ENCODE results near the gene ATRIP.
A peak's percentile ranks its signal among the peaks of the same experiment; 100 is the strongest.

ATRIP gene

GRCh38 chr3:48436855-48437254 lies 9.7 kb upstream of the ATRIP start (continued):
- no peak for TF ChIP-seq ZNF513 (tag by site-specific recombination; IDR thresholded peaks at IDR 0.05)
- no peak for TF ChIP-seq ZNF26 (tag by site-specific recombination; IDR thresholded peaks at IDR 0.05)

GRCh38 chr3:48437812-48438211 lies 8.7 kb upstream of the ATRIP start:
- Histone ChIP-seq H3K9me3 (ENCODE audit: control insufficient read depth, insufficient read depth, low read depth, low read length) (no peaks in the 10 kb centered on the region), H3K4me1 (ENCODE audit: control insufficient read depth, insufficient read depth, low read length) (no peaks in the 10 kb centered on the region), H3K27ac (ENCODE audit: extremely low read depth, low read depth, low read length) (no peak overlapping the region), H3K4me3 (ENCODE audit: low read depth, low read length) (no peak overlapping the region), H3K36me3 (ENCODE audit: control insufficient read depth in 2 of 2, insufficient read depth in 1 of 2, low read length in 2 of 2) (peaks cover 11 to 33% of the 10 kb centered on the region in 2 experiments; a peak in 2 of 3 replicates)
- TF ChIP-seq ZNF169 (tag by site-specific recombination; IDR thresholded peaks at IDR 0.05), result no peak
- TF ChIP-seq ZNF529 (tag by site-specific recombination; IDR thresholded peaks at IDR 0.05; ENCODE audit: insufficient replicate concordance), result no peak
- ChIA-PET CTCF (interaction anchor here (0.7 kb wide), 1 partner anchor 243 kb away, joined by 4 read pairs; no protein-coding TSS in a partner anchor), POLR2A (interaction anchor here (2.5 kb wide), 1 partner anchor 9 kb away, joined by 22 read pairs; the partner anchor contains the start of gene ATRIP)

GRCh38 chr3:48439820-48440589 lies 6.5 kb upstream of the ATRIP start, which contains the start of the genes CCDC51 and TMA7:
Gene CCDC51 (minus strand): TSS chr3:48440119. CDS start chr3:48435128, 4,991 bp downstream.
Gene TMA7 (plus strand): TSS chr3:48440257. CDS start chr3:48440297, 40 bp downstream.
- H3K36me3 ChIP-seq (ENCODE audit: control insufficient read depth in 2 of 2, insufficient read depth in 1 of 2, low read length in 2 of 2), result peaks cover 14 to 34% of the 10 kb centered on the region in 2 experiments; a peak in 2 of 3 replicates
- H3K27ac ChIP-seq (ENCODE audit: extremely low read depth, low read depth, low read length), result peak within 1 kb of the TSS; percentile 67
- ChIA-PET CTCF (interaction anchor here (0.7 to 2.8 kb wide), 4 partner anchors 10 to 246 kb away, joined by 3 to 15 read pairs (median 7); partner anchors contain the start of genes PLXNB1 and SLC26A6), POLR2A (interaction anchor here (0.6 to 1.7 kb wide), 15 partner anchors 10 to 252 kb away, joined by 3 to 13 read pairs (median 5); partner anchors contain the start of genes CAMP, CDC25A, PFKFB4 and PLXNB1)
- no peaks in the 10 kb centered on the region for H3K4me1 ChIP-seq (ENCODE audit: control insufficient read depth, insufficient read depth, low read length)
- H3K4me3 ChIP-seq (ENCODE audit: low read depth, low read length), result peak within 1 kb of the TSS; percentile 84
- H3K9me3 ChIP-seq (ENCODE audit: control insufficient read depth, insufficient read depth, low read depth, low read length), result no peaks in the 10 kb centered on the region
- peak; percentile 73 for TF ChIP-seq PRDM10 (tag by site-specific recombination; IDR thresholded peaks at IDR 0.05)
- no peak for TF ChIP-seq ZNF23 (tag by site-specific recombination; IDR thresholded peaks at IDR 0.05; ENCODE audit: borderline replicate concordance)
- TF ChIP-seq ZNF140 (tag by site-specific recombination; IDR thresholded peaks at IDR 0.05), result no peak
- TF ChIP-seq ZNF639 (tag by site-specific recombination; IDR thresholded peaks at IDR 0.05), result no peak
- TF ChIP-seq PRDM6 (tag by site-specific recombination; IDR thresholded peaks at IDR 0.05), result no peak
- no peak; the same call in 1 of the 2 replicates for TF ChIP-seq ZNF398 (tag by site-specific recombination; IDR thresholded peaks at IDR 0.05)
- no peak for TF ChIP-seq ZNF157 (tag by site-specific recombination; IDR thresholded peaks at IDR 0.05)
- TF ChIP-seq ZNF404 (tag by site-specific recombination; IDR thresholded peaks at IDR 0.05), result no peak
- TF ChIP-seq ZNF121 (tag by site-specific recombination; IDR thresholded peaks at IDR 0.05), result no peak
- no peak for TF ChIP-seq ZNF510 (tag by site-specific recombination; IDR thresholded peaks at IDR 0.05; ENCODE audit: insufficient replicate concordance)
- TF ChIP-seq PRDM4 (tag by site-specific recombination; IDR thresholded peaks at IDR 0.05), result no peak
